Measurements from ENCODE around the gene MISP3. TPM values are rescaled to one million over a fixed set of nuclear protein-coding genes. Genes with fewer than 3 reads are reported as not detected.
"Not testable (repeated sequence)": the region's sequence is repeated elsewhere in the genome, so short reads cannot be mapped to it uniquely, and the experiment has no call there.

Gene MISP3
- 1.4 TPM for polyA plus RNA-seq (2013, experiment 1 of 4)
- polyA plus RNA-seq (2013, experiment 2 of 4), result 0.96 TPM
- 2.5 TPM for polyA plus RNA-seq (2013, experiment 3 of 4)
- 2.4 TPM for polyA plus RNA-seq (2013, experiment 4 of 4)

DNA sequence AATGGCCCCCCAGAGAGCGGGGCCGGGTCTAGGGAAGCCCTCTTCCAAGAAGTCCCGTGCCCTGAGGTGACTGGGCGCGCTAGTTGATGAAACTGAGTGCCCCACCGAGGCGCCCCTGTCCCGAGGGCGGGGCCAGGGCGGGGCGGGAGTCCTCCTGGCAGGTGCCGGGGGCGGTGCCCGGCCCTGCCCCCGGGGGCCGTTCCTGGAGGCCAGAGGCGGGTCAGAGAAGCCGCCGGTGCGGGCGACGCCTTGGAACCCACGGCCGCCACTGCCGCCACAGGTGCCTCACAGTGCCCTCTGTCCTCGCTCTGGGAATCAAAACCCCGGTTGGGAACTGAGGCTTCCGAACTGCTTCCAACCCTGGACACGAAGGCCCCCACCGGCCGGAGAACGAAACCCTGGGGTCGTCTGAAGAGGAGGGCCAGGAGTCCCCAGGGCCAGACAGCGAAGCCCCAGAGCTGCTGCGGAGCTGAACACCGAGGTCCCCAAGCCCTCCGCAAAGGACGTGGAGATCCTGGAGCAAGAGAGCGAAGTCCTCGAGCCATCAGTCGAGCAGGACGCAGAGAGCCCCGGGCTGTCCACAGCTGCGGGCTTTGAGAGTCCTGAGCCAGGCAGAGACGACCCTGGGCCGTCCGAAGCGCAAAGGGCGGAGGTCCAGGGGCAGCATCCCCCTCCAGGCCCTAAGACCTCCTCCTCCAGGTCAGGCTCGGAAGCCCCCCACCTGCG is at the start of gene MISP3:
TSS of gene MISP3 (plus strand) at position 252 of the 726 bp plus-strand sequence. CDS start 524 bp downstream, outside the sequence.
- Histone ChIP-seq H3K27ac (ENCODE audit: insufficient read depth, low read depth, low read length, poor library complexity, severe bottlenecking) (no peak within 1 kb of the TSS), H3K4me1 (ENCODE audit: control insufficient read depth, insufficient read depth, low read length) (peaks cover 3% of the 10 kb centered on the region)

GRCh38 chr19:14023404-14024235 is 49.0 kb upstream of the MISP3 start:
- no peaks in the 10 kb centered on the region for H3K36me3 ChIP-seq (ENCODE audit: control insufficient read depth, insufficient read depth, low read length)
- no peak overlapping the region for H3K4me3 ChIP-seq (ENCODE audit: insufficient read depth, low read depth, low read length)
- H3K9me3 ChIP-seq (ENCODE audit: control insufficient read depth, low read length), result no peaks in the 10 kb centered on the region
- 62 to 66% methylated on average over 9 of the region's 9 CpGs for WGBS, 2 experiments
- H3K27ac ChIP-seq (ENCODE audit: insufficient read depth, low read depth, low read length, poor library complexity, severe bottlenecking), result no peak overlapping the region
- no peaks in the 10 kb centered on the region for H3K27me3 ChIP-seq (ENCODE audit: control insufficient read depth, insufficient read depth, low read length, poor library complexity, severe bottlenecking)
- no peaks in the 10 kb centered on the region for H3K4me1 ChIP-seq (ENCODE audit: control insufficient read depth, insufficient read depth, low read length)

More for the DNA sequence above, at the start of gene MISP3:
- H3K27me3 ChIP-seq (ENCODE audit: control insufficient read depth, insufficient read depth, low read length, poor library complexity, severe bottlenecking), result peaks cover 58% of the 10 kb centered on the region
- no peaks in the 10 kb centered on the region for H3K36me3 ChIP-seq (ENCODE audit: control insufficient read depth, insufficient read depth, low read length)
- peak within 1 kb of the TSS; percentile 56 for H3K4me3 ChIP-seq (ENCODE audit: insufficient read depth, low read depth, low read length)
- H3K9me3 ChIP-seq (ENCODE audit: control insufficient read depth, low read length), result no peaks in the 10 kb centered on the region
- WGBS, 2 experiments, result 4 to 5% methylated on average over 51 of the region's 51 CpGs

DNA sequence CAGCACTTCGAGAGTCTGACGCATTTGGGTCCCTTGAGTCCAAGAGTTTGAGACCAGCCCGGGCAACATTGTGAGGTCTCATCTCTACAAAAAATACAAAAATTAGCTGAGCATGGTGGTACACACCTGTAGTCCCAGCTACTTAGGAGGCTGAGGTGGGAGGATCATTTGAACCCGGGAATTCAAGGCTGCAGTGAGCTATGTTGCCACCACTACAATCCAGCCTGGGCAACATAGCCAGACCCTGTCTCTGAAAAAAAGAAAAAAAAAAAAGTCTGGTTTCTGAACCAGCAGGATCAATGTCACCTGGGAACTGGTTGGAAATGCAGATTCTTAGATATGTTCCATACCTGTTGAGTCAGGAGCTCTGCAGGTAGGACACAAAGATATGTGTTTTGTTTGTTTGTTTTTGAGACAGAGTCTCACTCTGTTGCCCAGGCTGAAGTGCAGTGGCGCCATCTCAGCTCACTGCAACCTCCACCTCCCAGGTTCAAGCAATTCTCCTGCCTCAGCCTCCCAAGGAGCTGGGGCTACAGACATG is 45.9 kb upstream of the MISP3 start:
- WGBS, 2 experiments, result 88 to 91% methylated on average over 4 to 5 of the region's 5 CpGs
- H3K27me3 ChIP-seq (ENCODE audit: control insufficient read depth, insufficient read depth, low read length, poor library complexity, severe bottlenecking), result peaks cover 14% of the 10 kb centered on the region
- H3K27ac ChIP-seq (ENCODE audit: insufficient read depth, low read depth, low read length, poor library complexity, severe bottlenecking); H3K4me3 ChIP-seq (ENCODE audit: insufficient read depth, low read depth, low read length); H3K36me3 ChIP-seq (ENCODE audit: control insufficient read depth, insufficient read depth, low read length); H3K4me1 ChIP-seq (ENCODE audit: control insufficient read depth, insufficient read depth, low read length); H3K9me3 ChIP-seq (ENCODE audit: control insufficient read depth, low read length): not testable (repeated sequence)

DNA sequence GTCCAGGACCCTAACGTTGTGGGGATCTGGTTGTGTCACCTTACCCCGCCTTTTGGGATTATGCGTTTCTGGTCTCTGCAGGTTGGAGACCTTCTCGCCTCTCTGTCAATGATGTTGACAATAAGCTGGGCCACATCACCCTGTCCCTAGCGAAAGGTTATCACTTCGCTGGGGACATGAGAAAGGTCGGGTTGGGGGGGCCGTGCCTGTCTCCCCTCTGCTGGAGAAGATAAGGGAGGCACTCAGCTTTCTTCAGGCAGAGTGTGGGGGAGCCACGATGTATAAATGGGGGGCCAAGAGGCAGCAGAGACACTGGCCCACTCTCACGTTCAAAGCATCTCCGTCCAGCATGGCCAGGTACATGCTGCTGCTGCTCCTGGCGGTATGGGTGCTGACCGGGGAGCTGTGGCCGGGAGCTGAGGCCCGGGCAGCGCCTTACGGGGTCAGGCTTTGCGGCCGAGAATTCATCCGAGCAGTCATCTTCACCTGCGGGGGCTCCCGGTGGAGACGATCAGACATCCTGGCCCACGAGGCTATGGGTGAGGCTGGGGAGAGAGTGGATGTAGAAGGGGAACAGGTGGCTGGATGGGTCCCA is 44.6 kb upstream of the MISP3 start, which contains the start of gene RLN3:
TSS of gene RLN3 (plus strand) at position 293 of the 595 bp plus-strand sequence. CDS start at position 350, 57 bp downstream.
- Histone ChIP-seq H3K36me3 (ENCODE audit: control insufficient read depth, insufficient read depth, low read length) (no peaks in the 10 kb centered on the region), H3K27me3 (ENCODE audit: control insufficient read depth, insufficient read depth, low read length, poor library complexity, severe bottlenecking) (peaks cover 22% of the 10 kb centered on the region), H3K4me1 (ENCODE audit: control insufficient read depth, insufficient read depth, low read length) (no peaks in the 10 kb centered on the region), H3K4me3 (ENCODE audit: insufficient read depth, low read depth, low read length) (no peak within 1 kb of the TSS), H3K27ac (ENCODE audit: insufficient read depth, low read depth, low read length, poor library complexity, severe bottlenecking) (no peak within 1 kb of the TSS), H3K9me3 (ENCODE audit: control insufficient read depth, low read length) (no peaks in the 10 kb centered on the region)
- 88 to 89% methylated on average over 24 of the region's 24 CpGs for WGBS, 2 experiments

GRCh38 chr19:14028901-14029300 is 43.7 kb upstream of the MISP3 start:
- H3K27ac ChIP-seq (ENCODE audit: insufficient read depth, low read depth, low read length, poor library complexity, severe bottlenecking), result no peak overlapping the region
- H3K4me1 ChIP-seq (ENCODE audit: control insufficient read depth, insufficient read depth, low read length), result no peaks in the 10 kb centered on the region
- peaks cover 22% of the 10 kb centered on the region for H3K27me3 ChIP-seq (ENCODE audit: control insufficient read depth, insufficient read depth, low read length, poor library complexity, severe bottlenecking)
- 91 to 92% methylated on average over 4 of the region's 4 CpGs for WGBS, 2 experiments
- H3K9me3 ChIP-seq (ENCODE audit: control insufficient read depth, low read length), result no peaks in the 10 kb centered on the region
- H3K36me3 ChIP-seq (ENCODE audit: control insufficient read depth, insufficient read depth, low read length), result no peaks in the 10 kb centered on the region
- H3K4me3 ChIP-seq (ENCODE audit: insufficient read depth, low read depth, low read length), result no peak overlapping the region

DNA sequence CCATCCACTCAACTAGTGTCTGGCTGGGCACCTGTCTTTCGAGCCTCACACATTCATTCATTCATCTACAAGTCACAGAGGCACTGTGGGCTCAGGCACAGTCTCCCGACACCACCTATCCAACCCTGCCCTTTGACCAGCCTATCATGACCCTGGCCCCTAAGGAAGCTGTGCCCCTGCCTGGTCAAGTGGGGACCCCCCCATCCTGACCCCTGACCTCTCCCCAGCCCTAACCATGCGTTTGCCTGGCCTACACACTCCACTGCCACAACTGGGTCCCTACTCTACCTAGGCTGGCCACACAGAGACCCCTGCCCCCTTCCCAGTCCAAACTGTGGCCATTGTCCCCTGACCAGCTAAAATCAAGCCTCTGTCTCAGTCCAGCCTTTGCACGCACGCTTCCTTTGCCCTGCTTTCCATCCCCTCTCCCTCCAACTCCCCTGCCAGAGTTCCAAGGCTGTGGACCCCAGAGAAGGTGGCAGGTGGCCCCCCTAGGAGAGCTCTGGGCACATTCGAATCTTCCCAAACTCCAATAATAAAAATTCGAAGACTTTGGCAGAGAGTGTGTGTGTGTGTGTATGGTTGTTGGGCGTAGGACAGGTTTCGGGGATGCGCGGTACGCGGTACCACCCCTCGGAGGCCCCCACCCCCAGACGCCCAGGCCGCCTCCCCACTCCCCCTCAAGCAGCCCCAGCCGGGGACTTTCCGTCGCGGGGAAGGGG is 41.4 kb upstream of the MISP3 start:
- WGBS, 2 experiments, result 23 to 28% methylated on average over 19 to 20 of the region's 20 CpGs
- H3K4me3 ChIP-seq (ENCODE audit: insufficient read depth, low read depth, low read length), result peak overlapping the region; percentile 65
- H3K27me3 ChIP-seq (ENCODE audit: control insufficient read depth, insufficient read depth, low read length, poor library complexity, severe bottlenecking), result peaks cover 22% of the 10 kb centered on the region
- no peak overlapping the region for H3K27ac ChIP-seq (ENCODE audit: insufficient read depth, low read depth, low read length, poor library complexity, severe bottlenecking)
- H3K9me3 ChIP-seq (ENCODE audit: control insufficient read depth, low read length), result no peaks in the 10 kb centered on the region
- H3K36me3 ChIP-seq (ENCODE audit: control insufficient read depth, insufficient read depth, low read length), result no peaks in the 10 kb centered on the region
- H3K4me1 ChIP-seq (ENCODE audit: control insufficient read depth, insufficient read depth, low read length), result no peaks in the 10 kb centered on the region

GRCh38 chr19:14031719-14032480 is 40.7 kb upstream of the MISP3 start, which contains the start of gene IL27RA:
TSS of gene IL27RA (plus strand) at chr19:14031762. CDS start at chr19:14031873, 111 bp downstream.
- WGBS, 2 experiments, result 1% methylated on average over 63 of the region's 63 CpGs
- no peaks in the 10 kb centered on the region for H3K9me3 ChIP-seq (ENCODE audit: control insufficient read depth, low read length)
- H3K27me3 ChIP-seq (ENCODE audit: control insufficient read depth, insufficient read depth, low read length, poor library complexity, severe bottlenecking), result peaks cover 22% of the 10 kb centered on the region
- H3K4me3 ChIP-seq (ENCODE audit: insufficient read depth, low read depth, low read length), result peak within 1 kb of the TSS; percentile 65
- H3K36me3 ChIP-seq (ENCODE audit: control insufficient read depth, insufficient read depth, low read length), result no peaks in the 10 kb centered on the region
- H3K4me1 ChIP-seq (ENCODE audit: control insufficient read depth, insufficient read depth, low read length), result no peaks in the 10 kb centered on the region
- no peak within 1 kb of the TSS for H3K27ac ChIP-seq (ENCODE audit: insufficient read depth, low read depth, low read length, poor library complexity, severe bottlenecking)

GRCh38 chr19:14033946-14034345 is 38.6 kb upstream of the MISP3 start:
- Histone ChIP-seq H3K27me3 (ENCODE audit: control insufficient read depth, insufficient read depth, low read length, poor library complexity, severe bottlenecking) (peaks cover 22% of the 10 kb centered on the region), H3K4me1 (ENCODE audit: control insufficient read depth, insufficient read depth, low read length) (no peaks in the 10 kb centered on the region), H3K4me3 (ENCODE audit: insufficient read depth, low read depth, low read length) (no peak overlapping the region), H3K27ac (ENCODE audit: insufficient read depth, low read depth, low read length, poor library complexity, severe bottlenecking) (no peak overlapping the region), H3K9me3 (ENCODE audit: control insufficient read depth, low read length) (no peaks in the 10 kb centered on the region), H3K36me3 (ENCODE audit: control insufficient read depth, insufficient read depth, low read length) (no peaks in the 10 kb centered on the region)
- 97 to 100% methylated on average over 1 to 2 of the region's 2 CpGs for WGBS, 2 experiments

DNA sequence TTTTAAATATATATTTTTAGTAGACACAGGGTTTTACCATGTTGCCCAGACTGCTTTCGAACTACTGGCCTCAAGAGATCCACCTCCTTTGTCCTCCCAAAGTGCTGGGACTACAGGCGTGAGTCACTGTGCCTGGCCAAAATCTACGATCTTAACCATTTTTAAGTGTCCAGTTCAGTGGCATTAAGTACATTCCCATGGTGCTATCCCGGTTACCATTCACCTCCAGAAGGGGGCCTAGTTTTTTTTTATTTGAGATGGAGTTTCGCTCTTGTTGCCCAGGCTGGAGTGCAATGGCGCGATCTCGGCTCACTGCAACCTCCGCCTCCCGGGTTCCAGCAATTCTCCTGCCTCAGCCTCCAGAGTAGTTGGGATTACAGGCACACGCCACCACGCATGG is 37.4 kb upstream of the MISP3 start:
- not testable (repeated sequence) for H3K36me3 ChIP-seq (ENCODE audit: control insufficient read depth, insufficient read depth, low read length); H3K9me3 ChIP-seq (ENCODE audit: control insufficient read depth, low read length); H3K4me1 ChIP-seq (ENCODE audit: control insufficient read depth, insufficient read depth, low read length); H3K27ac ChIP-seq (ENCODE audit: insufficient read depth, low read depth, low read length, poor library complexity, severe bottlenecking); H3K4me3 ChIP-seq (ENCODE audit: insufficient read depth, low read depth, low read length)
- 91 to 94% methylated on average over 12 of the region's 12 CpGs for WGBS, 2 experiments
- peaks cover 22% of the 10 kb centered on the region for H3K27me3 ChIP-seq (ENCODE audit: control insufficient read depth, insufficient read depth, low read length, poor library complexity, severe bottlenecking)

Measured in ectodermal cell (in vitro differentiated cells).